Measurements from ENCODE around the gene ARMS2. TPM values are rescaled to one million over a fixed set of nuclear protein-coding genes. Genes with fewer than 3 reads are reported as not detected.

The ARMS2 gene
- total RNA-seq, 2 experiments from 2014 or later, result not detected

DNA sequence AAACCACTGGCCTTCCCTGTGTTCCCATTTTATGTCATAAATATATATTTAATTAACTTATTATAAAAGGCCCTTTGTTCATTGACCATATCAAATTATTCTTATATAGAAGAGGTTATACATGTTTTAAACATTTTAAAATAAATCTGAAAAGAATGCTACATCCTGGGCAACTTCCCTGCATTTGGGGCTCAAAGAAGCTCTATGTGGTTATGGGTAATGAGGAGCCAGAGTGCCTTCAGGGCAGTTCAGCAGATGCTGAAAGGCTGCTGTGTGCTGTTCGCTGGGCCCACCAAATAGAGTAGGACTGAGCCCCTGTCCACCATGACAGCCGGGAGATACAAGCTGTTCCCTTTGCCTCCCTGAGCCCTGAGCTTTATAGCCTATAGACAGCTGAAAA lies 42.8 kb downstream of the ARMS2 start:
- H3K4me3 ChIP-seq (ENCODE audit: low read depth, low read length, poor library complexity, severe bottlenecking), result no peak overlapping the region
- no peak overlapping the region; the same call in 1 of the 2 replicates for H2AFZ ChIP-seq (ENCODE audit: low read length)
- no peaks in the 10 kb centered on the region for H3K9me2 ChIP-seq (ENCODE audit: insufficient read depth, low read length)
- H3K9me3 ChIP-seq (ENCODE audit: low read length), result no peaks in the 10 kb centered on the region
- no TSS peak for BruUV-seq (replicated peaks)
- no peak overlapping the region for H3K27ac ChIP-seq (ENCODE audit: low read depth, low read length, poor library complexity, severe bottlenecking)
- ChIA-PET CTCF (ENCODE audit: unreplicated experiment) (no interaction called here), POLR2A (interaction anchor here (0.8 kb wide), 1 partner anchor 11 kb away, joined by 3 read pairs; no protein-coding TSS in a partner anchor)
- no peak overlapping the region for H3K4me2 ChIP-seq (ENCODE audit: low read length)
- H4K20me1 ChIP-seq (ENCODE audit: insufficient read depth, low read length), result no peaks in the 10 kb centered on the region
- no peaks in the 10 kb centered on the region for H3K4me1 ChIP-seq (ENCODE audit: insufficient read depth, low read length, poor library complexity, severe bottlenecking)
- H3K79me2 ChIP-seq (ENCODE audit: insufficient read depth, low read depth, low read length), result no peaks in the 10 kb centered on the region
- H3K36me3 ChIP-seq (ENCODE audit: insufficient read depth, low read length), result no peaks in the 10 kb centered on the region
- intact Hi-C loops (cut with micrococcal nuclease; ENCODE audit: unreplicated experiment), result no loop called here
- no peak for TF ChIP-seq EZH2phosphoT487 (IDR thresholded peaks at IDR 0.05; ENCODE audit: borderline replicate concordance, low read depth, low read length)
- TF ChIP-seq, protein P1, sequence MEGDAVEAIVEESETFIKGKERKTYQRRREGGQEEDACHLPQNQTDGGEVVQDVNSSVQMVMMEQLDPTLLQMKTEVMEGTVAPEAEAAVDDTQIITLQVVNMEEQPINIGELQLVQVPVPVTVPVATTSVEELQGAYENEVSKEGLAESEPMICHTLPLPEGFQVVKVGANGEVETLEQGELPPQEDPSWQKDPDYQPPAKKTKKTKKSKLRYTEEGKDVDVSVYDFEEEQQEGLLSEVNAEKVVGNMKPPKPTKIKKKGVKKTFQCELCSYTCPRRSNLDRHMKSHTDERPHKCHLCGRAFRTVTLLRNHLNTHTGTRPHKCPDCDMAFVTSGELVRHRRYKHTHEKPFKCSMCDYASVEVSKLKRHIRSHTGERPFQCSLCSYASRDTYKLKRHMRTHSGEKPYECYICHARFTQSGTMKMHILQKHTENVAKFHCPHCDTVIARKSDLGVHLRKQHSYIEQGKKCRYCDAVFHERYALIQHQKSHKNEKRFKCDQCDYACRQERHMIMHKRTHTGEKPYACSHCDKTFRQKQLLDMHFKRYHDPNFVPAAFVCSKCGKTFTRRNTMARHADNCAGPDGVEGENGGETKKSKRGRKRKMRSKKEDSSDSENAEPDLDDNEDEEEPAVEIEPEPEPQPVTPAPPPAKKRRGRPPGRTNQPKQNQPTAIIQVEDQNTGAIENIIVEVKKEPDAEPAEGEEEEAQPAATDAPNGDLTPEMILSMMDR (conservative IDR thresholded peaks at IDR 0.05; ENCODE audit: low read length), result no peak
- DNase-seq (ENCODE audit: low spot score), result no peak

DNA sequence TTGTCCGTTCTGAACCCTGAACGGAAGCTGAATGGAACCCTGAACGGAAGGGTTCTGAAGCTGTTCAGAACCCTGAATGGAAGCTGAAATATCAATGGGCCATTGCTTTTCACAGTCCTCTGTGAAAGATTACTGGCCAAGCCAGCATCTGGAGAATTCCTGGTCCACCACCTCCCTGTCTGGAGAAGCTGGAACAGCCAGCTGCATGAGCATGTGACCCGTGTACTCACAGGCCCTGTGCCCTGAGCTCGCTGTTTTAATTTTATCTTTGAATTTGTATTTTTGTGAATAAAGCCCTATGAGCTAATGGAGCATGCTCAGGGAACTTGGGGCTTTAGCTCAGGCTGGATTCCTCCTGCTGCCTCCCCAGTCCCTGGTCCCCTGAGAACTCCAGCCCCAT lies 44.1 kb downstream of the ARMS2 start:
- H3K79me2 ChIP-seq (ENCODE audit: insufficient read depth, low read depth, low read length), result no peaks in the 10 kb centered on the region
- intact Hi-C loops (cut with micrococcal nuclease; ENCODE audit: unreplicated experiment), result no loop called here
- no peak overlapping the region for H3K4me3 ChIP-seq (ENCODE audit: low read depth, low read length, poor library complexity, severe bottlenecking)
- H3K9me2 ChIP-seq (ENCODE audit: insufficient read depth, low read length), result no peaks in the 10 kb centered on the region
- H3K9me3 ChIP-seq (ENCODE audit: low read length), result no peaks in the 10 kb centered on the region
- H3K4me1 ChIP-seq (ENCODE audit: insufficient read depth, low read length, poor library complexity, severe bottlenecking), result no peaks in the 10 kb centered on the region
- TF ChIP-seq, protein P1 (conservative IDR thresholded peaks at IDR 0.05; ENCODE audit: low read length), result no peak
- TF ChIP-seq EZH2phosphoT487 (IDR thresholded peaks at IDR 0.05; ENCODE audit: borderline replicate concordance, low read depth, low read length), result no peak
- no peak for DNase-seq (ENCODE audit: low spot score)
- H2AFZ ChIP-seq (ENCODE audit: low read length), result no peak overlapping the region
- H3K4me2 ChIP-seq (ENCODE audit: low read length), result no peak overlapping the region
- POLR2A ChIA-PET, result interaction anchor here (0.6 kb wide), 1 partner anchor 1179 kb away, joined by 3 read pairs; no protein-coding TSS in a partner anchor
- H3K36me3 ChIP-seq (ENCODE audit: insufficient read depth, low read length), result no peaks in the 10 kb centered on the region
- no TSS peak for BruUV-seq (replicated peaks)
- no peak overlapping the region for H3K27ac ChIP-seq (ENCODE audit: low read depth, low read length, poor library complexity, severe bottlenecking)
- CTCF ChIA-PET (ENCODE audit: unreplicated experiment), result no interaction called here
- H4K20me1 ChIP-seq (ENCODE audit: insufficient read depth, low read length), result no peaks in the 10 kb centered on the region

DNA sequence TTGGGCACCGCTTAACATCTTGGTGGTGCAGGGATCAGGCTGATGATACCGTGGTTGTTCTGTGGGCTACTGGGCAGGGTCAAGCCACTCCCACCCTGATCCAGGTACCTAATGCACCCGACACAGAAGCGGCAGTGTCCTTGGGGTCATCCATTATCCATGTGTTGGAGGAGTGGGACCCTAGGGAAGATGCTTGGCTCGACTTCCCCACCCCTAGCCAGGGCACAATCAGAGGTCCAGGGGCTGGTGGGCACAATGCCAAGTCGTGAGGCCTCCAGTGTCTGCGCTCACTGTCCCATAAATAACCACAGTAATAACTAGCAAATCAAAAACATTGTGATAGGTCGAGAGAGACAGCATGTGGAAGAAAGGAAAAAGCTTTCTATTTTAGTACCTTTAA lies 44.6 kb downstream of the ARMS2 start:
- DNase-seq (ENCODE audit: low spot score), result no peak
- ChIA-PET CTCF (ENCODE audit: unreplicated experiment) (no interaction called here), POLR2A (interaction anchor here (0.6 kb wide), 1 partner anchor 1178 kb away, joined by 3 read pairs; no protein-coding TSS in a partner anchor)
- TF ChIP-seq, protein P1 (conservative IDR thresholded peaks at IDR 0.05; ENCODE audit: low read length), result no peak
- no peak for TF ChIP-seq EZH2phosphoT487 (IDR thresholded peaks at IDR 0.05; ENCODE audit: borderline replicate concordance, low read depth, low read length)
- H2AFZ ChIP-seq (ENCODE audit: low read length), result no peak overlapping the region
- H3K4me3 ChIP-seq (ENCODE audit: low read depth, low read length, poor library complexity, severe bottlenecking), result no peak overlapping the region
- H3K79me2 ChIP-seq (ENCODE audit: insufficient read depth, low read depth, low read length), result no peaks in the 10 kb centered on the region
- H3K4me2 ChIP-seq (ENCODE audit: low read length), result no peak overlapping the region
- no peaks in the 10 kb centered on the region for H3K36me3 ChIP-seq (ENCODE audit: insufficient read depth, low read length)
- no TSS peak for BruUV-seq (replicated peaks)
- no peaks in the 10 kb centered on the region for H3K4me1 ChIP-seq (ENCODE audit: insufficient read depth, low read length, poor library complexity, severe bottlenecking)
- H3K27ac ChIP-seq (ENCODE audit: low read depth, low read length, poor library complexity, severe bottlenecking), result no peak overlapping the region
- intact Hi-C loops (cut with micrococcal nuclease; ENCODE audit: unreplicated experiment), result no loop called here
- H4K20me1 ChIP-seq (ENCODE audit: insufficient read depth, low read length), result no peaks in the 10 kb centered on the region
- H3K9me3 ChIP-seq (ENCODE audit: low read length), result no peaks in the 10 kb centered on the region
- H3K9me2 ChIP-seq (ENCODE audit: insufficient read depth, low read length), result no peaks in the 10 kb centered on the region
